ENCODE results near the gene ADGRG1.

- TF ChIP-seq CTCF (IDR thresholded peaks at IDR 0.05): no peak
- TF ChIP-seq POLR2A (IDR thresholded peaks at IDR 0.05): no peak
Measured at GRCh38 chr16:57663917-57664661, 35.7 kb downstream of the ADGRG1 start.
